Stimulated activated CD8-positive, alpha-beta memory T cell treated with anti-CD3 and anti-CD28 coated beads, Interleukin-7, amount 100 ng/mL, for 48 hours (primary cell): ENCODE results near the gene HOXD1.

ENCODE experiments used
- DNase-seq, 2 donors: peaks; one replicate each; pipeline ENCODE4 v3.0.0-alpha.2; 2020; ENCODE audit warnings: low read depth in 1 of 2; ENCODE audit errors: extremely low read depth in 1 of 2

HOXD1 gene

GRCh38 chr2:176187899-176188773 lies at the start of gene HOXD1:
HOXD1 (plus strand) TSS chr2:176188668; CDS start chr2:176188802, 134 bp downstream.
- no peak for DNase-seq

- DNase-seq = no peak
Measured at GRCh38 chr2:176138923-176139660, 49.4 kb upstream of the HOXD1 start.

GRCh38 chr2:176139661-176140512 lies 48.6 kb upstream of the HOXD1 start:
- no peak for DNase-seq

GRCh38 chr2:176140513-176141317 lies 47.8 kb upstream of the HOXD1 start:
- DNase-seq = peak; percentile 40 to 53

- DNase-seq = no peak
Measured at GRCh38 chr2:176142281-176142680, 46.2 kb upstream of the HOXD1 start.

- no peak for DNase-seq
Measured at GRCh38 chr2:176145085-176145969, 43.1 kb upstream of the HOXD1 start.

GRCh38 chr2:176146101-176146500 lies 42.4 kb upstream of the HOXD1 start:
- DNase-seq = no peak

GRCh38 chr2:176146645-176147044 lies 41.8 kb upstream of the HOXD1 start:
- DNase-seq = no peak

GRCh38 chr2:176147210-176147799 lies 41.2 kb upstream of the HOXD1 start:
- no peak for DNase-seq

- DNase-seq = no peak
Measured at GRCh38 chr2:176147800-176148496, 40.5 kb upstream of the HOXD1 start.

- DNase-seq = no peak
Measured at GRCh38 chr2:176148751-176149421, 39.6 kb upstream of the HOXD1 start.

- no peak for DNase-seq
Measured at GRCh38 chr2:176149481-176149938, 39.0 kb upstream of the HOXD1 start.

GRCh38 chr2:176149939-176150583 lies 38.4 kb upstream of the HOXD1 start:
- DNase-seq = no peak

- DNase-seq = no peak
Measured at GRCh38 chr2:176150584-176151441, 37.7 kb upstream of the HOXD1 start.

GRCh38 chr2:176151442-176152287 lies 36.8 kb upstream of the HOXD1 start, which contains the start of gene HOXD4:
HOXD4 (plus strand) TSS chr2:176151550; CDS start chr2:176151634, 84 bp downstream.
- DNase-seq = no peak
